Measurements from ENCODE around the gene SLC7A6.

The SLC7A6 gene

DNA sequence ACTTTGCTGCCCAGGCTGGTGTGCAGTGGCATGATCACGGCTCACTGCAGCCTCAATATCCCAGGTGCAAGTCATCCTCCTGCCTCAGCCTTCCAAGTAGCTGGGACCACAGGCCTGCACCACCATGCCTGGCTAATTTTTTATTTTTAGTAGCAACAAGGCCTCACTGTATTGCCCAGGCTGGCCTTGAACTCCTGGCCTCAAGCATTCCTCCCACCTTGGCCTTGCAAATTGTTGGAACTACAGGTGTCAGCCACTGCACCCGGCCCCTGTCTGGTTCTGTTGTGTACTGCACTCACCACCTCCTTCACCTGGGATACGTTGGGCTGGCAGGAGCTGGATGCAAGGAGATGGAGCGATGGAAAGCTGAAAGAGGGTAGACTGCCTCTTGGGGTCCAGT lies 10.6 kb upstream of the SLC7A6 start:
- TF ChIP-seq CTCF (conservative IDR thresholded peaks at IDR 0.05; ENCODE audit: low read depth, low read length) = no peak
- no peak for DNase-seq (ENCODE audit: low read depth)
- H3K4me3 ChIP-seq (ENCODE audit: low read depth, low read length) = no peak overlapping the region

- DNase-seq (ENCODE audit: low read depth) = no peak
- no peak for TF ChIP-seq CTCF (conservative IDR thresholded peaks at IDR 0.05; ENCODE audit: low read depth, low read length)
- H3K4me3 ChIP-seq (ENCODE audit: low read depth, low read length) = no peak overlapping the region
Measured at GRCh38 chr16:68255712-68256111, 8.6 kb upstream of the SLC7A6 start.

DNA sequence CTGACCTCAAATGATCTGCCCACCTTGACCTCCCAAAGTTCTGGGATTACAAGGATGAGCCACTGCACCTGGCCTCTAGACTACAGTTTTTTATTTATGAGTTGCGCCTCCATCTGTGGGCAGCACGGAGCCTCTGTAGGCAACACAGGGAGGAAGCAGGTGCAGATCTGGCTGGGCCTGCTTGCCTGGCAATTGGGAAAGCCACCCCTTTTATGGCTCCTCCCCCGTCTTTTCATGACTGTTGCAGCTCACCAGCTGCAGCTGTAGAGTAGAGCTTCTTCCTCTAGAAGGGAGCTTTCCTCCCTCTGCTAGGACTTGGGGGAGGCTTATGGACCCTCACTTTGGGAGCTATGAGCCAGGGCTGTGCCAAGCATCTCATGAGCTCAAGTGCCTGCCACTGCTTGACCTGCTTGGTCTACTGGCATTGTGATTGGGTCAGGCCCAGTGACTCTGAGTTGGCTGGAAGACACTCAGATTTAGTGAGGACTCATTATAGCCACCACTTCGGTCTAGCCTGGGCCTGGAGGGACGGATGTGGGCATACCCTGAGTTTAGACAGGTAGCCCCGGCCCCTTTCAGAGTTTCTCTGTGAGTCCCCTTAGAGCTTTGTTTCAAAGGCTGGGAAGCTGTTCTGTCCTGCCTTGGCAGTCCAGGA lies 6.9 kb upstream of the SLC7A6 start:
- H3K4me3 ChIP-seq (ENCODE audit: low read depth, low read length) = no peak overlapping the region
- no peak for DNase-seq (ENCODE audit: low read depth)
- TF ChIP-seq CTCF (conservative IDR thresholded peaks at IDR 0.05; ENCODE audit: low read depth, low read length) = no peak

GRCh38 chr16:68257906-68258800 lies 6.2 kb upstream of the SLC7A6 start:
- DNase-seq (ENCODE audit: low read depth) = peak; percentile 77
- H3K4me3 ChIP-seq (ENCODE audit: low read depth, low read length) = no peak overlapping the region
- no peak for TF ChIP-seq CTCF (conservative IDR thresholded peaks at IDR 0.05; ENCODE audit: low read depth, low read length)

- no peak for DNase-seq (ENCODE audit: low read depth)
- no peak overlapping the region for H3K4me3 ChIP-seq (ENCODE audit: low read depth, low read length)
- no peak for TF ChIP-seq CTCF (conservative IDR thresholded peaks at IDR 0.05; ENCODE audit: low read depth, low read length)
Measured at GRCh38 chr16:68259007-68259825, 5.1 kb upstream of the SLC7A6 start.

DNA sequence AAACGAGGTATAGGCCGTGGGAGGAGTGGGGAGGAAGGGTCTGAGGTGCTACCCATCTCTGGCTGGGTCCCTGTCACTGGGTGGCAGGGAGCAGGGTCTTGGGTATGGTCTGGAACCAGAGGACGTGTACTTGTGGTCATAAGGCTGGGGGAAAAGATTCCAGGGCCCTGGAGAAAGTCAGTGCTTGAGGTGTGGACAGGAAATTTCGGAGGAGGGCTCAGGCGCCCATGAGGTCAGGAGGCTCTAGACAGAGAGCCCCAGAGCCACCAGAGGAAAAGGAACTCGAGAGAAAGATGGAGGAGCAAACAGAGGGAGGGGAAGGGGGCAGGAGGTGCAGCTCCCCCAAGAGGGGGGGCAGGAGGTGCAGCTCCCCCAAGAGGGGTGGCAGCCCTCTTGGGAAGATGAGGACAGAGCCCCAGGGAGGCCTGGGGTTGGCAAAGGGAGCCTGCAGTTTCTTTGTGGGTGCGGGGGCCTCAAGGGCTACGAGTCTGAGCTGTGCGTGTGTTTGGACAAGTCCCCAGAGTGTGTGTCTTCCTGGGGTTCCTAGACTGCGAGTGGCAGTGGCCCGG lies 683 bp upstream of the SLC7A6 start:
- no peak for DNase-seq (ENCODE audit: low read depth)
- no peak for TF ChIP-seq CTCF (conservative IDR thresholded peaks at IDR 0.05; ENCODE audit: low read depth, low read length)
- peak overlapping the region; percentile 94 for H3K4me3 ChIP-seq (ENCODE audit: low read depth, low read length)

Measured in choroid plexus epithelial cell (primary cell).